Activated CD4-positive, alpha-beta memory T cell treated with anti-CD3 and anti-CD28 coated beads for 36 hours (primary cell): ENCODE data around the gene GUSB. TPM values are rescaled to one million over a fixed set of nuclear protein-coding genes. Genes with fewer than 3 reads are reported as not detected.
"Not testable (repeated sequence)": the region's sequence is repeated elsewhere in the genome, so short reads cannot be mapped to it uniquely, and the experiment has no call there.

Source experiments
- CTCF ChIA-PET: fragments of 350-600 bp; sonication (Branson Sonifier 250); formaldehyde crosslinking; loops from one replicate; lab custom pipeline; 2021; ENCODE audit warnings: antibody characterized with exemption, inconsistent platforms; lab: Charles Lee
- POLR2A ChIA-PET: fragments of 350-600 bp; sonication (Branson Sonifier 250); formaldehyde crosslinking; loops from one replicate; lab custom pipeline; 2021; ENCODE audit warnings: antibody characterized with exemption; lab: Charles Lee
- DNase-seq: peaks from one replicate; pipeline ENCODE4 v3.0.0-alpha.2; 2020
- H3K27ac Mint-ChIP-seq: one replicate; pipeline ENCODE4 v1.8.0; 2021; ENCODE audit warnings: mixed read lengths
- H3K27me3 Mint-ChIP-seq: one replicate; pipeline ENCODE4 v1.8.0; 2021; ENCODE audit warnings: mixed read lengths
- H3K36me3 Mint-ChIP-seq: one replicate; pipeline ENCODE4 v1.8.0; 2021; ENCODE audit warnings: mixed read lengths
- H3K4me1 Mint-ChIP-seq: one replicate; pipeline ENCODE4 v1.8.0; 2021; ENCODE audit warnings: low read depth, mixed read lengths
- H3K4me3 Mint-ChIP-seq: one replicate; pipeline ENCODE4 v1.8.0; 2021; ENCODE audit warnings: mild to moderate bottlenecking, mixed read lengths
- H3K9me3 Mint-ChIP-seq: one replicate; pipeline ENCODE4 v1.8.0; 2021; ENCODE audit warnings: mixed read lengths
- intact Hi-C: fragments of 100-400 bp; cut with micrococcal nuclease; formaldehyde crosslinking; loops from one replicate; pipeline ENCODE4 v1.15.1; 2023
- total RNA-seq, 2 experiments: library from RNA; stranded (reverse); gene quantifications; one replicate each; pipeline ENCODE4 v1.2.3, GENCODE V29; 2021

GUSB gene
- total RNA-seq, 2 experiments from 2014 or later: 53.1 to 56.6 TPM

DNA sequence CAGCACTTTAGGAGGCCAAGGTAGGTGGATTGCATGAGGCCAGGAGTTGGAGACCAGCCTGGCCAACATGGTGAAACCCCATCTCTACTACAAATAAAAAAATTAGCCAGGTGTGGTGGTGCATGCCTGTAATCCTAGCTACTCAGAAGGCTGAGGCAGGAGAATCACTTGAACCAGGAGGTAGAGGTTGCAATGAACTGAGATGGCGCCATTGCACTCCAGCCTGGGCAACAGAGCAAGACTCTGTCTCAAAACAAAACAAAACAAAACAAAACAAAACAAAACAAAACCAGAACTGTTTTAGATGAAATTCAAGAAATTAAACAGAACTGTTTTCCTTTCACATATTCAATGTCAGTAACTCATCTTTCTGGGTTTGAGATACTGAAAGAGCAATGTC, 6.5 kb upstream of the GUSB start:
- H3K36me3 Mint-ChIP-seq, H3K27me3 Mint-ChIP-seq, DNase-seq, H3K9me3 Mint-ChIP-seq, H3K4me3 Mint-ChIP-seq, H3K27ac Mint-ChIP-seq, CTCF ChIA-PET, H3K4me1 Mint-ChIP-seq, POLR2A ChIA-PET: not testable (repeated sequence)
- intact Hi-C loops: loop anchor here (10.0 kb wide), 1 partner anchor 264 kb away; no protein-coding TSS in a partner anchor

- intact Hi-C loops: loop anchor here (10.0 kb wide), 1 partner anchor 263 kb away; no protein-coding TSS in a partner anchor
- ChIA-PET POLR2A (interaction anchor here (1.1 kb wide), 1 partner anchor 88 kb away, joined by 3 read pairs; no protein-coding TSS in a partner anchor), CTCF (no interaction called here)
- Mint-ChIP-seq H3K36me3 (no peaks in the 10 kb centered on the region), H3K4me1 (no peaks in the 10 kb centered on the region), H3K9me3 (no peaks in the 10 kb centered on the region), H3K4me3 (no peak overlapping the region), H3K27ac (no peak overlapping the region), H3K27me3 (no peaks in the 10 kb centered on the region)
- DNase-seq: no peak
Observed at GRCh38 chr7:65988084-65988483, 6.1 kb upstream of the GUSB start.

GRCh38 chr7:65983965-65984658, 2.1 kb upstream of the GUSB start:
- peaks cover 6% of the 10 kb centered on the region for H3K36me3 Mint-ChIP-seq
- ChIA-PET POLR2A (no interaction called here), CTCF (no interaction called here)
- no peak overlapping the region for H3K27ac Mint-ChIP-seq
- H3K9me3 Mint-ChIP-seq: no peaks in the 10 kb centered on the region
- H3K4me1 Mint-ChIP-seq: peaks cover 11% of the 10 kb centered on the region
- H3K27me3 Mint-ChIP-seq: no peaks in the 10 kb centered on the region
- no peak overlapping the region for H3K4me3 Mint-ChIP-seq
- no peak for DNase-seq
- intact Hi-C loops: loop anchor here (2.0 to 10.0 kb wide), 5 partner anchors 93 to 508 kb away; partner anchors contain the start of gene ASL

DNA sequence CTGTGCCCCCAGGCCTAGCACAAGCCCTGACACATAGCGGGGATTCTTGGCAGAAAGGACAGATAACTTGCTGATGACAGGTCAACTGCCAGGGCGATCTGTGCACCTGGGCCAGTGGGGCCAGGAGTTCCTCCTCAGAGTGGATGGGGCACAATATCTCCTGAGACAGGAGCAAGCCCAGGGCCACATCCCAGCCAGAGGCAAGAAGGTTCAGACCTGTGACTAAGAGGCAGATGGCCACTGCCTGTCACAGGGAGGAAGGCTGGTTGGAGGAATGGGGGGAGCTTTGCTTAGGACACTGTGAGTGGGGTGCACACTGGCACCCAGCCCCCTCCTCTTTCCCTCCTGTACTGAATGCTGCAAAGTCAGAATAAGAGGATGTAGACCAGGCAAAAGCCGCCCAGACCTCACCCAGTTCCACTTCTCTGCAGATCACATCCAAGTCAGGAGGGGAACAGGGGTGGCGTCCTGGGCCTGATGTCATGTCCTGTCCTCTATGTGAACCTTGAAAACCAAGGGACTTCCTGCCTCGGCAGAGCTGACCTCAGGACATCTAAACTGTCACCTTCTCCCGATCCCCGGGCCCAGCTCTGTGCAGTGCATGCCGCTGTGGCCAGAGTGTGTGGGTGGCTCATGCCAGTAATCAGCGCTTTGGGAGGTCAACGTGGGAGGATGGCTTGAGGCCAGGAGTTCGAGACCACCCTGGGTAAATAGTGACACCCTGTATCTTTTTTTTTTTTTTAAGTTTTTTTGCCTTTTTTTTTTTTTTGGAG, 1.3 kb downstream of the GUSB start:
- H3K36me3 Mint-ChIP-seq: peaks cover 18% of the 10 kb centered on the region
- H3K9me3 Mint-ChIP-seq: no peaks in the 10 kb centered on the region
- H3K4me3 Mint-ChIP-seq: peak overlapping the region; percentile 86
- H3K27ac Mint-ChIP-seq: peak overlapping the region; percentile 90
- peak; percentile 80 for DNase-seq
- ChIA-PET POLR2A (interaction anchor here (1.1 kb wide), 1 partner anchor 95 kb away, joined by 3 read pairs; no protein-coding TSS in a partner anchor), CTCF (interaction anchor here (0.6 to 0.9 kb wide), 3 partner anchors 224 to 1014 kb away, joined by 3 to 4 read pairs (median 4); partner anchors contain the start of gene TPST1)
- no peaks in the 10 kb centered on the region for H3K27me3 Mint-ChIP-seq
- intact Hi-C loops: loop anchor here (2.0 to 10.0 kb wide), 5 partner anchors 97 to 512 kb away; partner anchors contain the start of genes ASL, CRCP and VKORC1L1
- peaks cover 11% of the 10 kb centered on the region for H3K4me1 Mint-ChIP-seq

DNA sequence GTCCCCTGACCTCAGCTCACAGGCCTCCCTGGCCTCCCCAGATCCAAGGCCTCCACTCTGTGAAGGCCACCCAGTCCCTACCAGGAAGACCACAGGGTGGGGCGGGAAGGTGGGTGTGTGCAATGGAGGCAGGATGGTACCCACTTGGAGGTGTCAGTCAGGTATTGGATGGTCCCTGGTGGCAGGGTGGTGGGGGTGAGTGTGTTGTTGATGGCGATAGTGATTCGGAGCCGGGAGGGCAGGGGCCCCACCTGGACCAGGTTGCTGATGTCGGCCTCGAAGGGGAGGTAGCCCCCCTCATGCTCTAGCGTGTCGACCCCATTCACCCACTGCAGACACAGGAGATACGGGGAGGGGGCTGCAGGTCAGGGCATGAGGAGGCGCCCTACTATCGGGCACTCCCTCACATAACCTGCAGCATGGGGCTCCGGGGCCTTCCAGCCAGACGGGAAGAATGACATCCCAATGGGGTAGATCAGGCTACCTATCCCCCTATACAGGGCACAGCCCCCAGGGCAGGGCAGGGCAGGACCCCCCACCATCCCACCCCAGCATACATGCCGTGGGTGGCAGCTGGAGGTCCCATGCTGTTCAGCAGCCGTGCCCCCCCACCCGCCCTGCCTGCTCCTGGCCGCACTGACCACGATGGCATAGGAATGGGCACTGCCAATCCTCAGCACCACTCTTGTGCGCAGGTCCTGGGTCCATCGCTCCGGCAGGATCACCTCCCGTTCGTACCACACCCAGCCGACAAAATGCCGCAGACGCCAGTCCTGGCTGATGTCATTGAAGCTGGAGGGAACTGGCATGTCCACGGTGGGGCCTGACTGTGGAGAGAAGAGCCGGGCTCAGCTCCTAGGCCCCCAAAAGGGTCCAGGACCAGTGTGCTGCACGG, 2.2 kb downstream of the GUSB start:
- Mint-ChIP-seq H3K4me3 (peak overlapping the region; percentile 86), H3K27me3 (no peaks in the 10 kb centered on the region), H3K4me1 (peaks cover 11% of the 10 kb centered on the region), H3K9me3 (no peaks in the 10 kb centered on the region), H3K36me3 (peaks cover 18% of the 10 kb centered on the region), H3K27ac (no peak overlapping the region)
- intact Hi-C loops: loop anchor here (2.0 to 10.0 kb wide), 5 partner anchors 97 to 512 kb away; partner anchors contain the start of genes ASL, CRCP and VKORC1L1
- ChIA-PET POLR2A (no interaction called here), CTCF (no interaction called here)
- no peak for DNase-seq

- intact Hi-C loops: no loop called here
- no peak for DNase-seq
- no peaks in the 10 kb centered on the region for H3K27me3 Mint-ChIP-seq
- H3K36me3 Mint-ChIP-seq: peaks cover 19% of the 10 kb centered on the region
- no peaks in the 10 kb centered on the region for H3K9me3 Mint-ChIP-seq
- no peak overlapping the region for H3K4me3 Mint-ChIP-seq
- POLR2A ChIA-PET: no interaction called here
- no peak overlapping the region for H3K27ac Mint-ChIP-seq
- CTCF ChIA-PET: no interaction called here
- peaks cover 11% of the 10 kb centered on the region for H3K4me1 Mint-ChIP-seq
Observed at GRCh38 chr7:65978891-65979582, 3.0 kb downstream of the GUSB start.

DNA sequence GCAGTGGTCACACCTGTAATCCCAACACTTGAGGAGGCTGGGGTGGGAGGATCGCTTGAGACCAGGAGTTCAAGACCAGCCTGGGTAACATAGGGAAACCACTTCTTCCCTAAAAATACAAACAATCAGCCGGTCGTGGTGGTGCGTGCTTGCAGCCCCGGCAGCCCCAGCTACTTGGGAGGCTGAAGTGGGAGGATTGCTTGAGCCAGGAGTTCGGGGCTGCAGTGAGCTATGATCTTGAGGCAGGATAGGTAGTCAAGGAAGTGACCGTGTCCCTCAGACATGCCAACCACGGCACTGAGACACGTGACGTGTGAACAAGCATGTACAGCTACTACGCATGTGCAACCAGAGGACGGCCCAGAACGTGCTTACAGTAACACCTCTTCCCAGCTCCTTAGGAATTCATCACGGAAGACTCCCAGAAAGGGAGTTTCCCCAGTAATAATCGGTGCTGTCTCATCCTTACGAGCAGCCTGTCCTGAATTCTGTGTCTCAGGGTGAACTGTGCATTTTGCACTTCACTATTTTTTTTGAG, 5.3 kb downstream of the GUSB start:
- H3K27ac Mint-ChIP-seq: no peak overlapping the region
- intact Hi-C loops: no loop called here
- H3K36me3 Mint-ChIP-seq: peaks cover 31% of the 10 kb centered on the region
- DNase-seq: no peak
- no peaks in the 10 kb centered on the region for H3K27me3 Mint-ChIP-seq
- H3K4me3 Mint-ChIP-seq: no peak overlapping the region
- no peaks in the 10 kb centered on the region for H3K9me3 Mint-ChIP-seq
- ChIA-PET POLR2A (no interaction called here), CTCF (no interaction called here)
- H3K4me1 Mint-ChIP-seq: peaks cover 11% of the 10 kb centered on the region

- H3K9me3 Mint-ChIP-seq: no peaks in the 10 kb centered on the region
- no peak overlapping the region for H3K27ac Mint-ChIP-seq
- intact Hi-C loops: no loop called here
- POLR2A ChIA-PET: no interaction called here
- no peak for DNase-seq
- no peaks in the 10 kb centered on the region for H3K27me3 Mint-ChIP-seq
- H3K4me1 Mint-ChIP-seq: peaks cover 10% of the 10 kb centered on the region
- CTCF ChIA-PET: no interaction called here
- H3K4me3 Mint-ChIP-seq: no peak overlapping the region
- peaks cover 33% of the 10 kb centered on the region for H3K36me3 Mint-ChIP-seq
Observed at GRCh38 chr7:65975814-65976445, 6.1 kb downstream of the GUSB start.

GRCh38 chr7:65974876-65975275, 7.1 kb downstream of the GUSB start:
- H3K4me1 Mint-ChIP-seq: peaks cover 4% of the 10 kb centered on the region
- no peaks in the 10 kb centered on the region for H3K27me3 Mint-ChIP-seq
- intact Hi-C loops: no loop called here

GRCh38 chr7:65974191-65974801, 7.7 kb downstream of the GUSB start:
- Mint-ChIP-seq H3K27me3 (no peaks in the 10 kb centered on the region), H3K27ac (no peak overlapping the region), H3K9me3 (no peaks in the 10 kb centered on the region), H3K4me1 (no peaks in the 10 kb centered on the region), H3K36me3 (peaks cover 39% of the 10 kb centered on the region), H3K4me3 (no peak overlapping the region)
- ChIA-PET POLR2A (interaction anchor here (0.6 kb wide), 1 partner anchor 242 kb away, joined by 3 read pairs; no protein-coding TSS in a partner anchor), CTCF (no interaction called here)
- intact Hi-C loops: no loop called here
- DNase-seq: no peak

More at GRCh38 chr7:65974876-65975275, 7.1 kb downstream of the GUSB start:
- CTCF ChIA-PET: no interaction called here
- POLR2A ChIA-PET: interaction anchor here (0.6 kb wide), 1 partner anchor 242 kb away, joined by 3 read pairs; no protein-coding TSS in a partner anchor
- DNase-seq: no peak
- no peak overlapping the region for H3K27ac Mint-ChIP-seq
- H3K9me3 Mint-ChIP-seq: no peaks in the 10 kb centered on the region
- peaks cover 38% of the 10 kb centered on the region for H3K36me3 Mint-ChIP-seq
- no peak overlapping the region for H3K4me3 Mint-ChIP-seq
